CD4-positive, CD25-positive, alpha-beta regulatory T cell (primary cell): ENCODE measurements around the gene ATG5. TPM values are rescaled to one million over a fixed set of nuclear protein-coding genes. Genes with fewer than 3 reads are reported as not detected.

ENCODE experiments used
- ATAC-seq, 2 donors: fragments of 150-1000 bp; cut with Tn5 transposase; one replicate each; pipeline ENCODE4 v1.10.0; 2021; ENCODE audit warnings: low read depth in 2 of 2, moderate number of reproducible peaks in 2 of 2, moderate library complexity in 1 of 2
- DNase-seq, 3 donors: peaks; one replicate each; pipeline versions ENCODE4 v3.0.0 to v3.0.0-alpha.2; 2012 to 2022; ENCODE audit warnings: mixed read lengths in 1 of 3
- H3K27ac ChIP-seq: one replicate; pipeline ENCODE4 v1.7.0; 2013; ENCODE audit warnings: mild to moderate bottlenecking, low read length; ENCODE audit not compliant: insufficient read depth, poor library complexity, severe bottlenecking
- H3K27me3 ChIP-seq: one replicate; pipeline ENCODE4 v1.7.0; 2013; ENCODE audit warnings: low read length; ENCODE audit not compliant: control insufficient read depth, insufficient read depth
- H3K36me3 ChIP-seq: one replicate; pipeline ENCODE4 v1.7.0; 2013; ENCODE audit warnings: mild to moderate bottlenecking, low read length, moderate library complexity; ENCODE audit not compliant: control insufficient read depth, insufficient read depth
- H3K4me1 ChIP-seq: 2 replicates; pipeline ENCODE4 v1.7.0; 2013; ENCODE audit warnings: mild to moderate bottlenecking, low read length; ENCODE audit not compliant: insufficient read depth, control insufficient read depth, poor library complexity, severe bottlenecking
- H3K4me3 ChIP-seq: one replicate; pipeline ENCODE4 v1.7.0; 2013; ENCODE audit warnings: low read depth, mild to moderate bottlenecking, low read length, moderate library complexity
- H3K9me3 ChIP-seq, 2 experiments: 1 replicate in 1 of 2; 2 replicates in 1 of 2; pipeline ENCODE4 v1.7.0; 2013; ENCODE audit warnings: low read length in 2 of 2, mild to moderate bottlenecking in 1 of 2, moderate library complexity in 1 of 2; ENCODE audit not compliant: control insufficient read depth in 2 of 2
- H3K27ac Mint-ChIP-seq, 3 donors: one replicate each; pipeline ENCODE4 v1.8.0; 2020 to 2022; ENCODE audit warnings: mild to moderate bottlenecking in 3 of 3, mixed read lengths in 3 of 3, moderate library complexity in 2 of 3
- H3K27me3 Mint-ChIP-seq: one replicate; pipeline ENCODE4 v1.8.0; 2022; ENCODE audit warnings: mild to moderate bottlenecking, mixed read lengths
- H3K36me3 Mint-ChIP-seq: one replicate; pipeline ENCODE4 v1.8.0; 2020; ENCODE audit warnings: mixed read lengths
- H3K4me1 Mint-ChIP-seq, 4 donors: one replicate each; pipeline ENCODE4 v1.8.0; 2020 to 2022; ENCODE audit warnings: mixed read lengths in 4 of 4, mild to moderate bottlenecking in 1 of 4
- H3K4me3 Mint-ChIP-seq, 4 donors: one replicate each; pipeline ENCODE4 v1.8.0; 2020 to 2022; ENCODE audit warnings: mild to moderate bottlenecking in 4 of 4, mixed read lengths in 4 of 4, moderate library complexity in 3 of 4
- H3K9me3 Mint-ChIP-seq, 7 donors: one replicate each; pipeline ENCODE4 v1.8.0; 2020 to 2022; ENCODE audit warnings: mixed read lengths in 7 of 7, mild to moderate bottlenecking in 3 of 7, moderate library complexity in 2 of 7
- polyA plus RNA-seq, 4 donors: library from polyadenylated mRNA; unstranded; fragments of 300-500 nt; fragmentation: Illumina TruSeq; gene quantifications; one replicate each; pipeline ENCODE4 v1.2.3, GENCODE V29; 2021
- total RNA-seq: library from RNA; stranded (reverse); gene quantifications from one replicate; pipeline ENCODE4 v1.2.3, GENCODE V29; 2022

Gene ATG5
- total and polyA plus RNA-seq, 5 donors from 2014 or later: 35.1 to 49.6 (median 45.9) TPM

GRCh38 chr6:106184629-106185028 lies 140.9 kb downstream of the ATG5 start:
- Histone ChIP-seq H3K9me3 (no peaks in the 10 kb centered on the region), H3K27me3 (no peaks in the 10 kb centered on the region), H3K4me3 (peak overlapping the region; percentile 4), H3K36me3 (no peaks in the 10 kb centered on the region), H3K4me1 (peaks cover 66% of the 10 kb centered on the region), H3K27ac (no peak overlapping the region)
- Mint-ChIP-seq H3K4me1 (peaks cover 47 to 72% (median 60%) of the 10 kb centered on the region in 4 donors), H3K4me3 (peak overlapping the region in 2 of 4 donors; percentile 23 to 53), H3K9me3 (no peaks in the 10 kb centered on the region), H3K36me3 (peaks cover 12% of the 10 kb centered on the region), H3K27ac (peak overlapping the region in 1 of 3 donors; percentile 87), H3K27me3 (no peaks in the 10 kb centered on the region)
- ATAC-seq (no peak), DNase-seq (no peak)

- Mint-ChIP-seq H3K4me1 (peaks cover 47 to 62% (median 53%) of the 10 kb centered on the region in 4 donors), H3K9me3 (no peaks in the 10 kb centered on the region), H3K27ac (peak overlapping the region in 1 of 3 donors; percentile 24), H3K4me3 (peak overlapping the region in 2 of 4 donors; percentile 1 to 57), H3K36me3 (peaks cover 12% of the 10 kb centered on the region), H3K27me3 (no peaks in the 10 kb centered on the region)
- no peaks in the 10 kb centered on the region for H3K27me3 ChIP-seq
- ATAC-seq: no peak
- no peak overlapping the region for H3K27ac ChIP-seq
- DNase-seq: no peak
- peaks cover 66% of the 10 kb centered on the region for H3K4me1 ChIP-seq
- H3K36me3 ChIP-seq: no peaks in the 10 kb centered on the region
- no peaks in the 10 kb centered on the region for H3K9me3 ChIP-seq
- H3K4me3 ChIP-seq: peak overlapping the region; percentile 20
Measured at GRCh38 chr6:106183430-106183829, 142.1 kb downstream of the ATG5 start.

DNA sequence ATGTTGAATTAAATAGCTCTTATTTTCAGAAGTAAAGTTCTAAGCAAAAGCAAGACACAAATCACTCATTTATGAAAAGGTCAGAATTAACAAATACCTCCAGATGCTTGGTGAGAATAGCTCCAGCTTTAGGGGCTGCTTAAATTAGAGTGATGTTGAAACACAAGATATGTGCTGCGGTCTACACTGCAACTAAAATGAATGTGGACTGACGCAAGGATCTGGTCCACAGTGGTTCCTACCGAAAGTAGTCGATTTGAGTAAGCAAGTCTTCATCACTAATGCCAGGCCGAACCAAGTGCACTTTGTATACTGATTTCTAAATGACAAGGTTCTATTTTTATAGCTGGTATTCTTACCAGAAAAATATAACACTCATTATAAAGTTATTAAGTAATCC lies 143.1 kb downstream of the ATG5 start:
- ATAC-seq (no peak), DNase-seq (no peak)
- Histone ChIP-seq H3K9me3 (no peaks in the 10 kb centered on the region), H3K4me1 (peaks cover 58% of the 10 kb centered on the region), H3K4me3 (no peak overlapping the region), H3K27ac (no peak overlapping the region), H3K36me3 (no peaks in the 10 kb centered on the region), H3K27me3 (no peaks in the 10 kb centered on the region)
- Mint-ChIP-seq H3K4me3 (peak overlapping the region in 1 of 4 donors; percentile 57), H3K36me3 (peaks cover 12% of the 10 kb centered on the region), H3K9me3 (no peaks in the 10 kb centered on the region), H3K27ac (peak overlapping the region in 1 of 3 donors; percentile 48), H3K27me3 (no peaks in the 10 kb centered on the region), H3K4me1 (peaks cover 43 to 56% (median 48%) of the 10 kb centered on the region in 4 donors)

GRCh38 chr6:106181664-106182418 lies 143.7 kb downstream of the ATG5 start:
- H3K4me1 Mint-ChIP-seq: peaks cover 38 to 53% (median 47%) of the 10 kb centered on the region in 4 donors
- no peaks in the 10 kb centered on the region for H3K27me3 Mint-ChIP-seq
- no peaks in the 10 kb centered on the region for H3K9me3 ChIP-seq
- H3K27ac Mint-ChIP-seq: peak overlapping the region in 1 of 3 donors; percentile 48
- ATAC-seq: no peak
- H3K4me3 ChIP-seq: no peak overlapping the region
- H3K4me3 Mint-ChIP-seq: peak overlapping the region in 1 of 4 donors; percentile 10
- no peaks in the 10 kb centered on the region for H3K36me3 ChIP-seq
- H3K9me3 Mint-ChIP-seq: no peaks in the 10 kb centered on the region
- H3K4me1 ChIP-seq: peaks cover 55% of the 10 kb centered on the region
- no peaks in the 10 kb centered on the region for H3K27me3 ChIP-seq
- peaks cover 12% of the 10 kb centered on the region for H3K36me3 Mint-ChIP-seq
- H3K27ac ChIP-seq: no peak overlapping the region
- no peak for DNase-seq

DNA sequence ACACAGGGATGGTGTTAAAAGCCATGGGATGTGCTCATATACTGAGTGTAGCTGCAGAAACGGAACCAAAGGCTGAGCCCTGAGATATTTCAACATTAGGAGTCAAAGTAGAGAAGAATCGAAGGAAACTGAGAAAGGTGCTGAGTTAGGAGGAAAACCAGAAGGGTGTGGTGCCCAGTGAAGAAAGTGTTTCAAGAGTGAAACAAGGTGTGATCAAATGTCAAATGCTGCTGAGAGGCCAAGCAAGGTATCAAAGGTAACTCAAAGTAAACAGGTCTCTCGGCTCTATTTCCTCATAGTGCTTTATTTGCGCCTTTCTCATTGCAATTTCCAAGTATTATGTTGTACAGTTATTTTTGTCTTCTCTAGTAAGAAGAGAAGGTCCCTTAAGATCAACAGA lies 145.4 kb downstream of the ATG5 start:
- no peak overlapping the region for H3K4me3 Mint-ChIP-seq
- H3K27ac Mint-ChIP-seq: no peak overlapping the region
- Histone ChIP-seq H3K4me3 (peak overlapping the region; percentile 58), H3K36me3 (no peaks in the 10 kb centered on the region), H3K27me3 (no peaks in the 10 kb centered on the region), H3K9me3 (no peaks in the 10 kb centered on the region), H3K4me1 (peaks cover 44% of the 10 kb centered on the region), H3K27ac (peak overlapping the region; percentile 47)
- peak; percentile 59 to 67 for ATAC-seq
- no peaks in the 10 kb centered on the region for H3K9me3 Mint-ChIP-seq
- H3K36me3 Mint-ChIP-seq: peaks cover 5% of the 10 kb centered on the region
- peaks cover 27 to 49% (median 41%) of the 10 kb centered on the region in 4 donors for H3K4me1 Mint-ChIP-seq
- DNase-seq: peak in 1 of 3 donors; percentile 79
- no peaks in the 10 kb centered on the region for H3K27me3 Mint-ChIP-seq

DNA sequence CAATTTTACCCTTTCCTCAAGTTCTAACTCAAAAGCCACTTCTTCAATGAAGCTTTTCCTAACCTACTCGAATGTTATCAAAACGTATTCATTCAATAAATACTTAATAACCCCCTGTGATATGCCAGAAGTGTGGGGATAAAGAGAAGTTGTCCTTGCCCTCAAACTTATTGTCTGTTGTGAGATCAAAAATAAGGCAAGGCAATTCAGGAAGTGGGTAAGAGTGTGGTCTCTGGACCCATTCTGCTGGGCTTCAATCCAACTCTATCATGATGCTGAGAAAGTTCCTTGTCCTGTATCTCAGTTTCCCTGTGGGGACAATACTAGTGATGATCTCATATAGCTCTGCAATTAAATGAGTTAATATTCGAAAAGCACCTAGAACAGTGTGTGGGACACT lies 146.7 kb downstream of the ATG5 start:
- Histone ChIP-seq H3K27ac (no peak overlapping the region), H3K4me3 (no peak overlapping the region), H3K4me1 (peaks cover 38% of the 10 kb centered on the region), H3K9me3 (no peaks in the 10 kb centered on the region), H3K27me3 (no peaks in the 10 kb centered on the region), H3K36me3 (no peaks in the 10 kb centered on the region)
- H3K4me1 Mint-ChIP-seq: peaks cover 20 to 39% (median 33%) of the 10 kb centered on the region in 4 donors
- peak overlapping the region in 1 of 3 donors; percentile 25 for H3K27ac Mint-ChIP-seq
- H3K36me3 Mint-ChIP-seq: peaks cover 5% of the 10 kb centered on the region
- no peaks in the 10 kb centered on the region for H3K27me3 Mint-ChIP-seq
- H3K4me3 Mint-ChIP-seq: no peak overlapping the region
- DNase-seq (no peak), ATAC-seq (no peak)
- H3K9me3 Mint-ChIP-seq: no peaks in the 10 kb centered on the region

- Mint-ChIP-seq H3K4me3 (no peak overlapping the region), H3K4me1 (peaks cover 15 to 36% (median 30%) of the 10 kb centered on the region in 4 donors), H3K27me3 (no peaks in the 10 kb centered on the region), H3K27ac (no peak overlapping the region), H3K9me3 (no peaks in the 10 kb centered on the region), H3K36me3 (peaks cover 5% of the 10 kb centered on the region)
- no peak for ATAC-seq
- peaks cover 35% of the 10 kb centered on the region for H3K4me1 ChIP-seq
- H3K9me3 ChIP-seq: no peaks in the 10 kb centered on the region
- H3K27me3 ChIP-seq: no peaks in the 10 kb centered on the region
- no peaks in the 10 kb centered on the region for H3K36me3 ChIP-seq
- DNase-seq: no peak
- H3K4me3 ChIP-seq: no peak overlapping the region
- H3K27ac ChIP-seq: no peak overlapping the region
Measured at GRCh38 chr6:106177786-106178185, 147.8 kb downstream of the ATG5 start.
